ENCODE measurements around the gene CRB2.

Gene CRB2

DNA sequence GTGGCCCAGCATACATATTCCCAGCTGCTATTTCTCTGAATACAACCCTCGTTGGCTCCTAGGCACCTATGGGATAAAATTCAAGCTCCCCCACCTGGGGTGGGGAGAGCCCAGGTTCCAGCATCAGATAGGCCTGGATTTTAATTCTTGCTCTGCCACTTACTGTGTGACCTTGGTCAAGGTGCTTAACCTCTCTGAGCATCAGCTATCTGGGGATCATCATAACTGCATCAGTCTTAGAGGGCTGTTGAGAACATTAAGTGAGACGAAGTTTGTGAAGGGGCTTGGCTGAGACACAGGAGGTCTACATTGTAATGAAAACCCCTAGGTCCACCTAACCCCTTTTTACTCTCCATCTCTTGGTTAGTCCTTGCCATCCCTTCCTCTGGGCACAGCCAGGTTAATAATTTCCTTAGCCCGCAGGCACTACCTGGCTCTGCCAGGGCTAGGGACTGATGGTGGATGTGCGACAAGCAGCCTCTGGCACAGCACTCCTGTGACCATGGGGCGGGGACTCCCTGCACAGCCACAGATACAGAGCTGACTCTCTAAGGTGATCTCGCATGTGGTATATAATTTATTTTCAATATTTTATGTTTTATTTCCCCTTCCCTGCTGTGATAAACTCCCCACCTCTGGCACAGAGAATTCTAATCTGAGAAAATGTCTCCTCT is 68.7 kb downstream of the CRB2 start:
- DNase-seq: no peak

DNA sequence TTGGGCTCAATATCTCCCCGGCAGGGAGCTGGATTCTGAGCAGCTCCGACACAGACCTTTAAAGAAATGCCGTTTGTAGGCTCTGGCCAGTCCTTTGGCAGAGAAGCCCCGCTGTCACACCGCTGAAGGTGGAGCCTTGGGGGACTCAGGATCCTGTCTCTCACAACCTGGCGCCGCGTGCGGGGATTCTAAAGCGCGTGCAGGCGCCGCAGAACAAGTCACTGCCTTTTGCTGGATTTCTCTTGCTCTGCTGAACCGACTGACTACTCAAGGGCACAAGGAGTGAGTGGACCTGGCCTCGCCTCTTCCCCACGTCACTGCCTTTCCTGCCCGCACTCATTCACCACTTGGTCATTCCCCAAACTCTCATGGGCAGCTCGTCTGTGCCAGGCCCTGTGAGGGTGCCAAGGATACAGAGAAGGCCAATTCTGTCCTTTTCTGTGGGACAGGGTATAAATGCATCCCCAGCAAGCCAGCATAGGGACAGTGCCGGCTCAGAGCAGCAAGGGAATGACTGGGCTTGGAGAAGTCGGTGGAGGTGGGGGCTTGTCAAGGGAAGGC is 69.3 kb downstream of the CRB2 start:
- DNase-seq: no peak

GRCh38 chr9:123425836-123426365 is 69.9 kb downstream of the CRB2 start:
- DNase-seq: no peak

- no peak for DNase-seq
These were observed 70.4 kb downstream of the CRB2 start for GRCh38 chr9:123426406-123426805.

All from T1000 (cell line).